Measurements from ENCODE around the gene C1RL. TPM values are rescaled to one million over a fixed set of nuclear protein-coding genes. Genes with fewer than 3 reads are reported as not detected.

C1RL gene
- total RNA-seq, 1 experiment from 2014 or later, result 2.4 TPM

GRCh38 chr12:7073946-7074345, 35.1 kb downstream of the C1RL start:
- POLR2A ChIA-PET (ENCODE audit: low non-redundant PET), result no interaction called here
- BruUV-seq (replicated peaks), result no TSS peak

DNA sequence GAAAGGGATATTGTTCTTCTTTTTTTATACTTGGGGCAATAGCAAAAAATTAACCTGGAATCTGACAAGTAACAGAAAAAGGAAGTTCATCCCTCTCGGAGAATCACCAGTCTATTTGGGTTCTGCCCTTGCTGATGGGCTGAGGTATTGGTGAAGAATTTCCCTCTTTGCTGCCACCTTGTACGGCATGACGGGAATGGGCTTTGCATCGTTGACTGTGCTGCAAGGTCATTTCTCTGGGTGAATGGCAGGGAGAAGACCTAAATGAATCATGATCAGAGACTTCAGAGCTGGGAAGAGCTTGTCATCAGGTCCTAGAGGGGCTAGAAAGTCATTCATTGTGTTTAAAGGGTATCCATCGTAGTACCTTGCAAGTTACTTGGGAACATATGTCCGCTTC, 36.5 kb downstream of the C1RL start:
- TF ChIP-seq EZH2 (IDR thresholded peaks at IDR 0.05; ENCODE audit: borderline replicate concordance, low read depth, low read length, poor library complexity, severe bottlenecking) (no peak), CTCF (conservative IDR thresholded peaks at IDR 0.05; ENCODE audit: low read depth, low read length) (no peak)
- Histone ChIP-seq H3K27me3 (replicated peaks; ENCODE audit: insufficient read depth, low read depth, low read length, poor library complexity) (no peaks in the 10 kb centered on the region), H3K4me1 (ENCODE audit: insufficient read depth, low read length, poor library complexity, severe bottlenecking) (no peaks in the 10 kb centered on the region), H3K36me3 (ENCODE audit: insufficient read depth, low read length, poor library complexity, severe bottlenecking) (no peaks in the 10 kb centered on the region), H3K9me3 (ENCODE audit: low read depth, low read length, poor library complexity, severe bottlenecking) (no peaks in the 10 kb centered on the region), H3K27ac (ENCODE audit: low read depth, low read length, poor library complexity, severe bottlenecking) (no peak overlapping the region), H3K4me3 (ENCODE audit: low read depth, low read length, poor library complexity, severe bottlenecking) (no peak overlapping the region)
- intact Hi-C loops (cut with micrococcal nuclease; ENCODE audit: unreplicated experiment), result no loop called here
- ChIA-PET POLR2A (ENCODE audit: low non-redundant PET) (no interaction called here), CTCF (no interaction called here)
- no peak for DNase-seq (ENCODE audit: low spot score)
- no TSS peak for BruUV-seq (replicated peaks)

More at GRCh38 chr12:7073946-7074345, 35.1 kb downstream of the C1RL start:
- no peaks in the 10 kb centered on the region for H3K36me3 ChIP-seq (ENCODE audit: insufficient read depth, low read length, poor library complexity, severe bottlenecking)
- H3K27me3 ChIP-seq (replicated peaks; ENCODE audit: insufficient read depth, low read depth, low read length, poor library complexity), result no peaks in the 10 kb centered on the region
- H3K4me3 ChIP-seq (ENCODE audit: low read depth, low read length, poor library complexity, severe bottlenecking), result no peak overlapping the region
- intact Hi-C loops (cut with micrococcal nuclease; ENCODE audit: unreplicated experiment), result no loop called here
- H3K4me1 ChIP-seq (ENCODE audit: insufficient read depth, low read length, poor library complexity, severe bottlenecking), result no peaks in the 10 kb centered on the region
- DNase-seq (ENCODE audit: low spot score), result no peak
- no peaks in the 10 kb centered on the region for H3K9me3 ChIP-seq (ENCODE audit: low read depth, low read length, poor library complexity, severe bottlenecking)
- CTCF ChIA-PET, result no interaction called here
- TF ChIP-seq EZH2 (IDR thresholded peaks at IDR 0.05; ENCODE audit: borderline replicate concordance, low read depth, low read length, poor library complexity, severe bottlenecking) (no peak), CTCF (conservative IDR thresholded peaks at IDR 0.05; ENCODE audit: low read depth, low read length) (no peak)
- no peak overlapping the region for H3K27ac ChIP-seq (ENCODE audit: low read depth, low read length, poor library complexity, severe bottlenecking)

GRCh38 chr12:7072035-7072434, 37.0 kb downstream of the C1RL start:
- BruUV-seq (replicated peaks), result no TSS peak
- POLR2A ChIA-PET (ENCODE audit: low non-redundant PET), result no interaction called here
- intact Hi-C loops (cut with micrococcal nuclease; ENCODE audit: unreplicated experiment), result no loop called here

More at GRCh38 chr12:7072035-7072434, 37.0 kb downstream of the C1RL start:
- Histone ChIP-seq H3K27ac (ENCODE audit: low read depth, low read length, poor library complexity, severe bottlenecking) (no peak overlapping the region), H3K4me3 (ENCODE audit: low read depth, low read length, poor library complexity, severe bottlenecking) (no peak overlapping the region), H3K9me3 (ENCODE audit: low read depth, low read length, poor library complexity, severe bottlenecking) (no peaks in the 10 kb centered on the region), H3K36me3 (ENCODE audit: insufficient read depth, low read length, poor library complexity, severe bottlenecking) (no peaks in the 10 kb centered on the region), H3K27me3 (replicated peaks; ENCODE audit: insufficient read depth, low read depth, low read length, poor library complexity) (no peaks in the 10 kb centered on the region), H3K4me1 (ENCODE audit: insufficient read depth, low read length, poor library complexity, severe bottlenecking) (no peaks in the 10 kb centered on the region)
- CTCF ChIA-PET, result no interaction called here
- TF ChIP-seq CTCF (conservative IDR thresholded peaks at IDR 0.05; ENCODE audit: low read depth, low read length) (no peak), EZH2 (IDR thresholded peaks at IDR 0.05; ENCODE audit: borderline replicate concordance, low read depth, low read length, poor library complexity, severe bottlenecking) (no peak)
- DNase-seq (ENCODE audit: low spot score), result no peak

Measured in A673 (cell line).